Heart right ventricle (tissue), 16 donors: ENCODE measurements around the gene CD151. TPM values are rescaled to one million over a fixed set of nuclear protein-coding genes. Genes with fewer than 3 reads are reported as not detected.

ENCODE experiments used
- ATAC-seq, 8 donors: fragments of 200-7000 bp; cut with Tn5 transposase; one replicate each; pipeline ENCODE4 v1.9.1; 2020; ENCODE audit warnings: mild to moderate bottlenecking in 8 of 8, moderate library complexity in 8 of 8, moderate number of reproducible peaks in 1 of 8
- DNase-seq, 2 donors: peaks; one replicate each; pipeline ENCODE4 v3.0.0-alpha.2; 2020
- H3K27ac ChIP-seq, 10 donors: fragments of 200-600 bp; sonication (generic) in 2 of 10; one replicate each; pipeline versions ENCODE4 v1.5.0 to v1.8.0; 2020 to 2022; ENCODE audit warnings: mild to moderate bottlenecking in 3 of 10
- H3K27me3 ChIP-seq, 7 donors: fragments of 200-600 bp; one replicate each; pipeline ENCODE4 v1.8.0; 2021 to 2022; ENCODE audit warnings: mild to moderate bottlenecking in 2 of 7
- H3K36me3 ChIP-seq, 9 donors: fragments of 200-600 bp; sonication (generic) in 1 of 9; one replicate each; pipeline versions ENCODE4 v1.5.0 to v1.8.0; 2020 to 2022; ENCODE audit warnings: mild to moderate bottlenecking in 2 of 9
- H3K4me1 ChIP-seq, 9 donors: fragments of 200-600 bp; sonication (generic) in 1 of 9; one replicate each; pipeline versions ENCODE4 v1.5.0 to v1.8.0; 2020 to 2022; ENCODE audit warnings: mild to moderate bottlenecking in 4 of 9
- H3K4me3 ChIP-seq, 10 donors: fragments of 200-600 bp; sonication (generic) in 2 of 10; one replicate each; pipeline versions ENCODE4 v1.5.0 to v1.8.0; 2020 to 2022; ENCODE audit warnings: mild to moderate bottlenecking in 7 of 10, moderate library complexity in 2 of 10
- H3K9me3 ChIP-seq, 11 donors: fragments of 200-600 bp in 10 of 11; sonication (generic) in 2 of 11; one replicate each; pipeline versions ENCODE4 v1.5.0 to v1.8.0; 2013 to 2022; ENCODE audit warnings: mild to moderate bottlenecking in 2 of 11, control low read depth in 1 of 11, moderate library complexity in 1 of 11
- WGBS, 2 donors: extraction: QIAGEN DNeasy Blood & Tissue Kit; methylation state at CpG; one replicate each; pipeline ENCODE4 v1.1.7; 2013; ENCODE audit warnings: inconsistent platforms in 1 of 2; 5-methylcytosine and 5-hydroxymethylcytosine counted together
- intact Hi-C, 10 donors: fragments of 100-400 bp; cut with DNase I; formaldehyde crosslinking; loops; one replicate each; pipeline versions ENCODE4 v1.11.1 to v1.14.2; 2022
- polyA plus RNA-seq, 2 donors: library from polyadenylated mRNA; stranded (reverse); fragments of 200-250 nt; gene quantifications; one replicate each; pipeline ENCODE4 v1.2.3, GENCODE V29; 2013
- total RNA-seq, 10 donors: library from RNA; stranded (reverse); fragmentation: NEBNext Ultra II Directional in 3 of 10; extraction: Animal tissue kit (Norgen Biotek cat#: 25700) in 3 of 10; gene quantifications; one replicate each; pipeline versions ENCODE4 v1.2.1 to v1.2.4, GENCODE V29; 2021 to 2023
- TF ChIP-seq, protein P1 (sequence below), 9 donors: fragments of 200-600 bp; sonication (generic) in 2 of 9; IDR thresholded peaks; one replicate each; pipeline versions ENCODE4 v1.5.0 to v1.8.0; 2021 to 2022; ENCODE audit warnings: antibody characterized with exemption in 9 of 9, mild to moderate bottlenecking in 5 of 9, moderate library complexity in 1 of 9
- donor health status: Arrhythmogenic right ventricular cardiomyopathy.
- donor health status: ischemic (EF 13 %, LVEDD 7.1; RV severe dilation, severe dysfunction).
- donor health status: healthy with polysubstance abuse.
- donor health status: DM: no; HTN: yes; CAD: no.
- donor health status: DM: no; HTN: no; CAD: no.
- donor health status: ischemic (EF 25% LVEDD 6.9; RV normal size, moderate dysfunction).
- donor health status: ischemic (EF 25% LVEDD 5.7; RV mildly dilated, moderate dysfunction).
- donor health status: healthy.
- donor health status: DM: yes; HTN: yes; CAD: no.
- donor health status: Ischemic cardiomyopathy.
- donor health status: ischemic (EF 35%, LVEDD 5.7; RV mildly dilated, moderate dysfunction).
- donor health status: nonischemic (EF 11% LVEDD 7.7; RV severe dilation, severe dysfunction).
- donor health status: DM: yes; HTN: yes; CAD: no.
- donor health status: PGD.
- donor health status: ischemic (EF 29% LVEDD 5.4; RV normal size, mild dysfunction).
- donor health status: nonischemic (EF 23%, LVEDD 6.1; RV moderate dilation, normal function).

Gene CD151
- total and polyA plus RNA-seq, 12 donors, result 286 to 684 (median 466) TPM

DNA sequence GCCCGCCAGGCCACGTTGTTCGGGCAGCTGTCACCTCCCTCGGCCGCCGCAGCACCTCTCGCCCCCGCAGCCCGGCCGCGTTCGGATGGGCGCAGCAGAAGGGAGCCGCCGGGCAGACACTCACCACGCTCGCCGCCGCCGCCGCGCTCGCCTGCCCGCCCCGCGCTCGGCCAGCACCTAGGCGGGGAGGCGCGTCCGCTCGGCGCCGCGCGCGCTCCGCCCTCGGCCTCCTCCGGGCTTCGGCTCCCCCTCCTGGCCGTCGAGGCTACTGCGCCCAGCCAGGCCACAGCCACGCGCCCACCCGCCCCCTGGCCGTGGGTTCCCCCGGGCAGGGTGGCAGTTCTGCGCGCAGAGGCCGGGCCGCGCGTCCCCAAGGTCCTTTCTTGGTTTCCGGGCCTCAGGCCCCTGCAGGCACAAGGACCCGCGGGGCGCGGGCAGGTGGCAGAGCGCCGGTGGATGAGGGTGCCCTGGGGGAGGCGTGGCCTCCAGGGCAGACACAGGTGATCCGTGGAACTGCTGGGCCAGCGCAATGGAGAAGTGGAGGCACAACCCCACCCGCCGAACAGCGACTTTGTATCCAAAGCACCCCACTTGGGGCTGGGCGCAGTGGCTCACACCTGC lies 34.5 kb upstream of the CD151 start, which contains the start of gene SLC25A22:
Gene SLC25A22 (minus strand): TSS at position 189 of the 621 bp plus-strand sequence. CDS start 3,275 bp downstream, outside the sequence.
- Histone ChIP-seq H3K4me1 (peaks cover 17 to 42% (median 30%) of the 10 kb centered on the region in 9 donors), H3K4me3 (peak within 1 kb of the TSS; percentile 45 to 99 (median 78)), H3K9me3 (no peaks in the 10 kb centered on the region), H3K27ac (peak within 1 kb of the TSS; percentile 23 to 92 (median 84)), H3K36me3 (peaks cover 0 to 48% (median 5%) of the 10 kb centered on the region in 9 donors), H3K27me3 (no peaks in the 10 kb centered on the region)
- intact Hi-C loops, result no loop called here
- peak; percentile 32 to 83 (median 58) for ATAC-seq
- WGBS, 2 donors, result 5% methylated on average over 60 to 69 of the region's 69 CpGs
- TF ChIP-seq, protein P1, sequence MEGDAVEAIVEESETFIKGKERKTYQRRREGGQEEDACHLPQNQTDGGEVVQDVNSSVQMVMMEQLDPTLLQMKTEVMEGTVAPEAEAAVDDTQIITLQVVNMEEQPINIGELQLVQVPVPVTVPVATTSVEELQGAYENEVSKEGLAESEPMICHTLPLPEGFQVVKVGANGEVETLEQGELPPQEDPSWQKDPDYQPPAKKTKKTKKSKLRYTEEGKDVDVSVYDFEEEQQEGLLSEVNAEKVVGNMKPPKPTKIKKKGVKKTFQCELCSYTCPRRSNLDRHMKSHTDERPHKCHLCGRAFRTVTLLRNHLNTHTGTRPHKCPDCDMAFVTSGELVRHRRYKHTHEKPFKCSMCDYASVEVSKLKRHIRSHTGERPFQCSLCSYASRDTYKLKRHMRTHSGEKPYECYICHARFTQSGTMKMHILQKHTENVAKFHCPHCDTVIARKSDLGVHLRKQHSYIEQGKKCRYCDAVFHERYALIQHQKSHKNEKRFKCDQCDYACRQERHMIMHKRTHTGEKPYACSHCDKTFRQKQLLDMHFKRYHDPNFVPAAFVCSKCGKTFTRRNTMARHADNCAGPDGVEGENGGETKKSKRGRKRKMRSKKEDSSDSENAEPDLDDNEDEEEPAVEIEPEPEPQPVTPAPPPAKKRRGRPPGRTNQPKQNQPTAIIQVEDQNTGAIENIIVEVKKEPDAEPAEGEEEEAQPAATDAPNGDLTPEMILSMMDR (IDR thresholded peaks at IDR 0.05), result peak; percentile 69 to 95 (median 83)
- peak; percentile 68 to 83 for DNase-seq

DNA sequence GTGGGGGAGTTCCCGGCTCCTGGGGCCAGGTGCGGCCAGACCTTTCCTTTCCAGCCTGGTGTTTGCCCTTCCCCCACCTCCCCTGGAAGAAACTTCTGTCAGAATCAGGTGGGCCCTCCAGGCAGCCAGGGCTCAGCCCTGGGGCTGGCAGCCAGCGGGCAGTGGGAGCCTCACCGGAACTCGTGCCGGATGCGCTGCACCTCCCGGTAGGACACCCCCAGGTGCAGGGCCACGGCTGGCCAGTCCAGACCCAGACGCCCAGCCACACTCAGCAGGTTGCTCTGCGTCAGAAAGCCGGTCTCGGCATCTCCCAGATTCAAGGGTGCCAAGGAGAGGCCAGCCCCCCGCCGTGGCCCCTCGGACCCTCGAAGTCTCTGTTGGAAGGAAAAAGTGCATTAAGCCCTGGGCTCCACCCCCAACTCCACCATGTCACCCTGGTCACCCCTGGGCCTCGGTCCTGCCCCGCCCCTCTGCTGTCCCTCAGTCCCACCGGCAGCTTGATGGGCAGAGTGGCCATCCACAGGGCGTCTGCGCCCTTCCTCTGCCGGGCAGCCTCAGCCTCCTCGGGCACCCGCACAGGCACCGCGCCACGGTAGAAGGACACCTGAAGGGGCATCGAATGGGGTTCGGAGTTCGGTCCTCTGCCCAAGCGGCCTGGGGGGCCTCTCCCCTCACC lies 33.0 kb upstream of the CD151 start:
- DNase-seq (peak in 1 of 2 donors; percentile 13), ATAC-seq (no peak)

DNA sequence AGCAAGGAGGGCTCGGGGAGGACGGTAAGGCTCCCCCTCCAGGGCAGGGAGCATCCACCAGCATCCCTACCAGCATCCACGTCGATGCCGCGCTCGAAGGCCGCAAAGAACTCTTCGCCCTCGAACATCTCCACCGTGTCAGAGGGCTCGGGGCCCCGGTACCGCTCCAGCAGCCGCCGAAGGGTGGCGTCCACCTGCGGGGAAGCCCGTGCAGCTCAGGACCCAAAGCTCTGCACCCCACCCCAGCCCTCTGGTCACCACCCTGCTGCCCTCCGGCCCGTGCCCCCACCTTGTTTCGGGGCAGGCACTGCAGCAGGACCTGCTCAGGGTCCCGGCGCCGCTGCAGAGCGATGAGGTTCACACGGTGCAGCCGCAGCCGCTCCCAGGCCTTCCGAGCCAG lies 32.3 kb upstream of the CD151 start:
- Histone ChIP-seq H3K36me3 (peaks cover 0 to 42% (median 5%) of the 10 kb centered on the region in 9 donors), H3K9me3 (no peaks in the 10 kb centered on the region), H3K27ac (no peak overlapping the region), H3K4me1 (peaks cover 26 to 51% (median 42%) of the 10 kb centered on the region in 9 donors), H3K27me3 (no peaks in the 10 kb centered on the region), H3K4me3 (no peak overlapping the region)
- ATAC-seq (no peak), DNase-seq (peak in 1 of 2 donors; percentile 14)
- 92 to 94% methylated on average over 26 to 30 of the region's 30 CpGs for WGBS, 2 donors
- intact Hi-C loops, result no loop called here
- TF ChIP-seq, protein P1 (IDR thresholded peaks at IDR 0.05), result no peak

More for the DNA sequence above, 33.0 kb upstream of the CD151 start:
- H3K27ac ChIP-seq, result no peak overlapping the region
- H3K4me1 ChIP-seq, result peaks cover 24 to 53% (median 42%) of the 10 kb centered on the region in 9 donors
- 94% methylated on average over 26 to 32 of the region's 32 CpGs for WGBS, 2 donors
- H3K9me3 ChIP-seq, result no peaks in the 10 kb centered on the region
- TF ChIP-seq, protein P1 (IDR thresholded peaks at IDR 0.05), result no peak
- intact Hi-C loops, result no loop called here
- H3K27me3 ChIP-seq, result no peaks in the 10 kb centered on the region
- no peak overlapping the region for H3K4me3 ChIP-seq
- peaks cover 0 to 42% (median 5%) of the 10 kb centered on the region in 9 donors for H3K36me3 ChIP-seq

DNA sequence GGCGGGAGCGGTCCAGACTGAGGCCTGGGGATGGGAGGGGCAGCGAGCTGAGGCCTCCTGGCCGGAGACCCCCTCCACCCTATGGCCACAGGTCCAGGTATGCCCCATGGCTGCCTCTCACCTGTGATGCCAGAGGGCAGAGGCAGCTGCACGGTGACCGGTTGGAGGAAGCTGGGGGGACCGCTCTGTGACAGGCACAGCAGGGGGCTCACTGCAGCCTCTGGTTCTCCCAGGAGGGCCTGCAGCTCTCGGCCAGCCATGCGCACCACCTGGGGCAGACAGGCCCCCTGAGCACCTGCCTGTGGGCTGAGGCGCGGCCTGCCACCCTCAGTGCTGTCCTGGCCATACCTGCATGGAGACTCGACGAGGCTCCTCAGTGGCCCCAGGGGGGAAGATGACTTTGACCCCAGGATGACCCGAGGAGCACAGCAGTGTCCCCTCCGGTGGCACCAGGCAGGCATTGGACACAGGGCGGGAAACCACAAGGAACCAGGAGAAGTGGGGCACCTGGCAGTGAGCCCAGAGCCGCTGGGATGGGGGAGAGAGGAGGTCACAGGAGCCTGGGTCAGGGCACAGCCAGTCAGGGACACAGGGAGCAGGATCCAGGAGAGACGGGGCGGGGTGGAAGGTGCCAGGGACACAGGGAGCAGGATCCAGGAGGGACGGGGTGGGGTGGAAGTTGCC lies 31.5 kb upstream of the CD151 start:
- H3K4me1 ChIP-seq, result peaks cover 18 to 49% (median 39%) of the 10 kb centered on the region in 9 donors
- H3K27ac ChIP-seq, result no peak overlapping the region
- intact Hi-C loops, result loop anchor here in 1 of 10 donors (1.0 kb wide), 1 partner anchor 33 kb away; no protein-coding TSS in a partner anchor
- H3K36me3 ChIP-seq, result peaks cover 0 to 42% (median 5%) of the 10 kb centered on the region in 9 donors
- no peaks in the 10 kb centered on the region for H3K9me3 ChIP-seq
- H3K27me3 ChIP-seq, result no peaks in the 10 kb centered on the region
- TF ChIP-seq, protein P1 (IDR thresholded peaks at IDR 0.05), result no peak
- H3K4me3 ChIP-seq, result no peak overlapping the region
- peak in 1 of 2 donors; percentile 19 for DNase-seq
- ATAC-seq, result no peak
- 90 to 94% methylated on average over 19 to 20 of the region's 20 CpGs for WGBS, 2 donors
